PC-3 (cell line): ENCODE results near the gene LYZL2.

ENCODE experiments used
- CTCF ChIP-seq: fragments of 300-600 bp; sonication (generic); conservative IDR thresholded peaks from 2 replicates; pipeline ENCODE4 v1.5.1; 2017; ENCODE audit warnings: antibody characterized with exemption, low read depth, mild to moderate bottlenecking, low read length
- EZH2phosphoT487 ChIP-seq: fragments of 300-600 bp; sonication (generic); IDR thresholded peaks from 2 replicates; pipeline ENCODE4 v1.6.1; 2018; ENCODE audit warnings: mild to moderate bottlenecking, antibody characterized with exemption, low read length, borderline replicate concordance

DNA sequence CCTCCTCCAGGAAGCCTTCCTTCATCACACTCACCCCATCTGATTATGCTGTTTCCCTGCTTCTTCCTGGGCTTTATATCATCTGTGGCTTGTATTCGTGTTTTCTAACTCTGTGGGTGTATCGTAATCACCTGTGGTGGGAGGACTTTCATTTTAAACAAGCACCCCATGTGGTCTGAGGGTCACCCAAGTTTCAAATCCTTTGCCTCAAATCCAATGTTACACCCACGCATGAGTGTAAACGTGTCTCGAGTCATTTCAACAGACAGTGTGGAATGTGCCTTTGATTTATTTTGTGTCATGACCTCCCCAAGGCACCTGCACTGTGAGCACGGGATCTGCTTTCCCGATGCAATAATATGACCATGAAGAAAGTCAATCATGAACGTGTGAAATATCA lies 17.5 kb upstream of the LYZL2 start:
- TF ChIP-seq CTCF (no peak), EZH2phosphoT487 (no peak)
